HG03064 (cell line): ENCODE measurements around the gene MAP2K7.
A peak's percentile ranks its signal among the peaks of the same experiment; 100 is the strongest.
"Not testable (repeated sequence)": the region's sequence is repeated elsewhere in the genome, so short reads cannot be mapped to it uniquely, and the experiment has no call there.

ENCODE experiments used
- ATAC-seq: cut with Tn5 transposase; IDR thresholded peaks from one replicate; pipeline ENCODE4 v1.9.1; 2021; ENCODE audit warnings: low read depth; ENCODE audit not compliant: unreplicated experiment

Gene MAP2K7

DNA sequence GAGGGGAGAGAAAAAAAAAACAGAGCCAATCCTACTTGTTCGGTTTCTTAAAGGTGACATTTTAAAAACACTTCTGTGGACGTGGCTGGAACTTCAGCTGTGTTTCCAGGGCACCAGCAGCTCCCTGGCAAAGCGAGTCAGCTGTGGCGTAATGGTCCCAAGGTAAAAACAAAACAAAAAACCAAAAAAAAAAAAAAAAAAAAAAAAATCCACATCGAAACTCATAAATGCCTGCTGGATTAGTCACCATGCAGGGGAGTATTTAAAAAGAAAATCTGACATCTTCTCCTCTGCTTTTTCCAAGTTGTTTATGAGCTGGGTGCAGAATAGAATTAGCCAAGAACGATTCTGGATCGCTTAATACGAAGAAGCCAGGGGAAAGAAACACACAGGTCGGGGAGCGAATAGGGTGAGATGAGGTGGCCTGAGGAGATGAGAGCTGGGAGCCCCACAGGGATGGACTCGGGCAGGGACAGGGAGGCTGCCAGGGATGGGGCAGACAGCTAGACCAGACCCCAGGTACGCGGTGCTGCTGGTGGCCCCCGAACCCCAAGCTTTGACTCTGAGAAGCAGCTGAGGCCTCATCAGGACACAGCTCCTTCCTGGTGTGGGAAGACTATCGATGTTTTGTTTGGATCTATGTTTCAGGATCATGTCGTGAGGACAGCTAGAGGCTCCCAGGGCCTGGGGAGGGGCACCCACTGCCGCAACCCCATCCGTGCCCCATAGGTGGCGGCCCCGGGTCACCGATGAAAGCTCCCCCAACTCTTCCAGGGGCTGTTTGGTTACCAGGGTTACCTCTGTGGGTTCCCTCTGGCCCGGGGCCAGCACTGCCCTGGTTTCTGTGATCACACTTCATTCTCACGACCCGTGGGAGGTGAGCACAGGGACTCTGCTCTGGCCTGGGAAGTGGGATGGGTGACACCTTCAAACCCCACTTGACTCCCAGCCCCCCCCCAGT lies 25.3 kb downstream of the MAP2K7 start:
- no peak for ATAC-seq

DNA sequence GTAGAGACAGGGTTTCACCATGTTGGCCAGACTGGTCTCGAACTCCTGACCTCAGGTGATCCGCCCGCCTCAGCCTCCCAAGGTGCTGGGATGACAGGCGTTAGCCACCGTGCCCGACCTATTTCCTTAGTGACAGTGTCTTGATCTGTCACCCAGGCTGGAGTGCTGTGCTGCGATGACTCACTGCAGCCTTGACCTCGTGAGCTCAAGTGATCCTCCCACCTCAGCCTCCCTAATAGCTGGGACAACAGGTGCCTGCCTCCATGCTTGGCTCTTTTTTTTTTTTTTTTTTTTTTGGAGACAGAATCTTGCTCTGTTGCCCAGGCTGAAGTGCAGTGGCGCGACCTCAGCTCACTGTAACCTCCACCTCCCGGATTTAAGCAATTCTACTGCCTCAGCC lies 26.4 kb downstream of the MAP2K7 start:
- not testable (repeated sequence) for ATAC-seq

DNA sequence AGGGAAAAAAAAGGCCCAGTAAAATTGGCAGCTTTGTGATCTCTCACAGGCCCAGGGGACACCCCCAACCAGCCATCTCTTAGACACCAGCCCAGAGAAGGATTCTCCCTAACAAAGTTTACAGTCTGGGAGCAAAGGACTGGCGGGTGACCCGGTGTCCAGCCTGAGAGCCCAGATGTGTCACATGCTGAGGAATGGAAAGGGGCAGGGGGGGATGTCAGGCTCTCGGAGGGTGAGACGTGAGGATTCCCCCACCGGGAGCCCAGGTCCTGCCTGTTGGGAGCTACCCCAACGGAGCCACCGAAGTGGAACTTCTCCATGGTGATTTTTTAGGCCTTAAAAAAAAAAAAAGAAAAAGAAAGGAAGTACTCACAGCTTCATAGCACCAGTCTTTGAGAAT lies 27.1 kb downstream of the MAP2K7 start:
- no peak for ATAC-seq

DNA sequence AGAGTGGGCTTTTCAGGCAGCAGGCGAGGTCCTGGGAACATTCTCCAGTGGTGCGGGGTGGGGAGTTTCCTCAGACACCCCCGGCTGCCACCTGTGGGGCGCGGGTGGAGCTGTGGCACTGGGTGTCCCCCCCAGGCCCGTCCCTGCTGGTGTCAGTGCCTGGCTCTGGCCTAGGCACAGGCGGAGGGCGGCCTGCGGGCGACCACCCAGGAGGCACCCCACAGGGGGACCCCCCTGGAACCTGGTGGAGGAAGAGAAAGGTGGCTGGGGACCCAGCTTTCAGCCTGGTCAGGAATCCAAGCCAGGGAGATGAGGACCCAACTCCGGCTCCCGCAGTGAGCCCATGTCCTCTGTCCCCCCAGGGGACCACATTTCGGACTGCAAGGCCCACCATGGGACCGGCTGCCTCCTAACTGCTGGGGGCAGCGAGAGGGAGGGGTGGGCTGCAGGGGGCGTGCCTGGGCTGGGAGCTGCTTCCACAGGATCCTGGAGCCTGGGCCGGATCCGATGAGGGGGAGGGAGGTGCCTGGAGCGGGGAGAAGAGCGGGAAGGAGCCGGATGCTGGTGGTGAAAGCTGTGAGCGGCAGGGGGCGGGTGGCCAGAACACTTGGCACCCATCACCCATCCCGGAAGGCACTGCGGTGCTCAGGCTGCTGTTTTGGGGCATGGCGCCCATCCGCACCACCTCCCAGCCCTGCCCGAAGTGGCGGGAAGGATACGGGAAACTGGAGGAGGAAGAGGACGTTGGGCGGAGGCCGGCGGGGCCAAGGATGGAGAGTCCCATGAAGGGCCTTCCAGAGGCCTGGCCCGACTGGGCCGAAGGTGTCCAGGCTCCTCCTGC lies 27.8 kb downstream of the MAP2K7 start:
- ATAC-seq = no peak

DNA sequence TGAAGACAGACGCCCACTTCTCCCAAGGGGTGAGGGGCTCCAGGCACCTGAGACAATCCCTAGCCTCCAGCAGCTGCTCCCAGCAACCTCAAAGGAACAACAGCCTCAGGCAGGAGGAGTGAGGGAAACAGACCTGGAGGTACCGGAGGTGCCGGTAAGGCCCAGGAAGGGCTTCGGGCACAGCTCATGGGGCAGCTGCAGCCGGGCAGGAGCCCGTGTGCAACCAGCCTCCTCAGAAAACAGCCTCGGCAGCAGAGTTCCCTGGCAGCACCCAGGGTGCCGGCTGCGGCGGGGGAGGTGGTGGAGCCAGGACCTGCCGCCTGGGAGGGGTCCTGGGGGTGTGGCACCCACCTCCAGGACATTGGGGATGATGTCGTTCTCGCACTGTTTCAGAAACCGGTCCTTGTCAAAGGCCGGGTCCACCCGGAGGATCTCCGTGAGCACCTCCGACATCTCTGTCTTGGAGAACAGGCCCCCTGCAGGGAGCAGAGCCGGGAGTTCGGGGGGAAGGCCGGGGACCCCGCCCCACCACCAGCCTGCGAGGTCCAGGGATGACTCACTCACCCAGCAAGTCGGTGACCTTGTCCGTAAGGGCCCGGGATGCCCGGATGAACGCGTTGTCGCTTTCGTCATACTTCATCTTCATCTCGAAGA lies 28.7 kb downstream of the MAP2K7 start:
- no peak for ATAC-seq

DNA sequence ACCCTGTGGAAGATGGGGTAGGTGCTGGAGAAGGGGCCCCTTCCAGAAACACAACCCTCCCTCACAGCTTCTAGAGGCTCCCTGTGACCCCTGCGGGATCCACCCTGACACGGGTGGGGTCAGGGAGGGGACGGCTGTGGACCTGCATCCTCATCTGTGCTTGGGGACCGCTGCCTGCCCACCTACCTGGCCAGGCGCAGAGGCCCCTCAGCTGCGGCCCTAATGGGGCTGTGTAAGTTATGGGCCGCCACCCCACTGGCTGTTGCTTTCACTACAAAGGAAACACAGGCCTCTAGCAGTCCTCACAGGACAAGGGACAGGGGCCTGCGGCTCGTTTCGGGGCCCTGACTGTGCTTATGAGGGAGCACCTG lies 29.2 kb downstream of the MAP2K7 start:
- ATAC-seq = no peak

DNA sequence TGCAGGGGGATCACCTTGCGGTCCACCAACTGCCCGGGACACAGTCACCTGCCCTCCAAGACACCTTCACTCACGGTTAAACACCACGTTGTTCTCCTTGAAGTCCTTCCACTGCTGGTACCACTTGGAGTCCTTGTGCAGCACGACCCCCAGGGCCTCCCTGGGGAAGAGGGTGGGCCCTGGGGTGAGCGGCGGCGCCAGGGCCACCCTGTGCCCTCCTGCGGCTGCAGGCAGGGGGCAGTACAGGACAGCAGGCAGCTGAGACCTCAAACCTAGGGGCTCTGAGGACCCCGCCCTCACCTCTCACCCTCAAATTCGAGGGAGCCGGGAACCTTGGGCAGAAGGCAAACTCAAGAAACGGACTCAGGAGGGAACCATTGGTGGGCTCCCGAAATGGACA lies 29.7 kb downstream of the MAP2K7 start:
- no peak for ATAC-seq

DNA sequence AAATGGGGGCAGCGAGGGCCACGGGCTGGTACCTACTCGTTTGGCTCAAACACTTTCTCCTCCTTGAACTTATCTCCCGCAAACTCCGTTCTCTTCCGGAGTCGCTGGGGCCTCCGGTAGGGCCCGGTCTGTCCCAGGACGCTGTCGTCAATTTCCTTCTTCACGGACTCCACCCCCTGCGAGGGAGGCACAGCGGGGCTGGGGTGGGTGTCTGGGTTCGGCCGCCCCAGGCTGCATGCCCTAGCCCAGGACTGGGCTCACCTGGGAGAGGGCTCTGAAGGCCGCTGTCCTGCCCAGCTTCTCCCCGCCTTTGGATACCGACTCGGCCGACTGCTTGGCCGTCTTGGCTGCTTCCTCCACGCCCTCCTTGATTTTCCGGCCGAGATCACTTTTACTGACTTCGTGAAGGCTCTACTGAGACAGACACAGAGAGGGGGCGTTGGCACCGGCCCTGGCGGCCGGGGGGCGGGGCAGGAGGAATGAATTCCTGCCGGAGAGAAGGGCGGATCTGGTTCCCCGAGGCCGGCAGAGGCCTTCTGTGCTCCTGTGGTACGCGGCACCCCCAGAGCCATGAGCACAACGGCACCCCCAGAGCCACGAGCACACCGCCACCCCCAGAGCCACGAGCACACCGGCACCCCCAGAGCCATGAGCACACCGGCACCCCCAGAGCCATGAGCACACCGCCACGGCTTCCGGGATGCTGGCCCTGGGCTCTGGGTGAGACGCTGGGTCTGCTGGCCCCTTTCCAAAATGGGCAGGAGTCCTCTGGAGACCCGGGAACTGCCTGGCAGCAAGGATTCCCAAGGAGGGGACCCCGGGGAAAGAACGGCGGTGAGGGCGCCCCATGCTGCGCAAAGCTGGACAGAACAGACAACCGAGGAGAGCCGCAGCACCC lies 30.4 kb downstream of the MAP2K7 start:
- no peak for ATAC-seq

DNA sequence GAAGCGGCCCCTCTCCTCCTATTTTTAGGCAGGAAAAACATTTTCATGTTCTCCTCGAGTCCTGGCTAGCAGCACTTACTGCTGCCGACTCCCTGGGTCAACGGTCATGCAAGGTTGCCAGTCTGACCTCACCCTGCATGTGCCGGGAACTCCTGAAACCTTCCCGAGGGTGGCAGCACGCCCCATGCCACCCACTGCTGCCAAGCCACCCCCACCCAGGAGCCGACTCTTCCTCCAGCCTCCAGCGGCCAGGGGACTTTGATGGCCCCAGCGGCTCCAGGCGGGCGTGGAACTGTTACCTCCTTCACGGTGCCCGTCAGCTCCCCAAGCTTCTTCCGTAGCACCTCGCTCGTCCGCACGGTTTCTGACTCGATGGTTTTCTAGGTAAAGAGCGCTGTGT lies 31.1 kb downstream of the MAP2K7 start:
- ATAC-seq = no peak

DNA sequence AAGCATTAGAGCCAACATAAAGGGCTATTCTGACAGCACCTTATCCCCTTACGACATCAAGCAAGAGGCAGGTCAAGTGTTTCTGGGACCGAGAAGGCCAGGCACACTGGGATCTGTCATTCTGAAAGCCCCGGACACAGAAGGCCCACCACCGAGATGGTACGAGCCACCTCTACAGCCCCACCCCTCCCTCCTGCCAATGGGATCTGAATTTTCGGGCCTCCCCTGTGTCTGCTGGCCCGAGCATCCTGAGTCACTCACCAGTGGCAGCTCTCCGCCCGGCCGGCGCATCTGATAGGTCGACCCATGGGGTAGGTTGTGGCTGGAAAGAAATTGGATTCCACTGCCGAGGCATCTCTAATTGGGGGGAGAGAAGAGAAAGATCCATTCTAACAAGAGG lies 37.2 kb downstream of the MAP2K7 start:
- no peak for ATAC-seq

DNA sequence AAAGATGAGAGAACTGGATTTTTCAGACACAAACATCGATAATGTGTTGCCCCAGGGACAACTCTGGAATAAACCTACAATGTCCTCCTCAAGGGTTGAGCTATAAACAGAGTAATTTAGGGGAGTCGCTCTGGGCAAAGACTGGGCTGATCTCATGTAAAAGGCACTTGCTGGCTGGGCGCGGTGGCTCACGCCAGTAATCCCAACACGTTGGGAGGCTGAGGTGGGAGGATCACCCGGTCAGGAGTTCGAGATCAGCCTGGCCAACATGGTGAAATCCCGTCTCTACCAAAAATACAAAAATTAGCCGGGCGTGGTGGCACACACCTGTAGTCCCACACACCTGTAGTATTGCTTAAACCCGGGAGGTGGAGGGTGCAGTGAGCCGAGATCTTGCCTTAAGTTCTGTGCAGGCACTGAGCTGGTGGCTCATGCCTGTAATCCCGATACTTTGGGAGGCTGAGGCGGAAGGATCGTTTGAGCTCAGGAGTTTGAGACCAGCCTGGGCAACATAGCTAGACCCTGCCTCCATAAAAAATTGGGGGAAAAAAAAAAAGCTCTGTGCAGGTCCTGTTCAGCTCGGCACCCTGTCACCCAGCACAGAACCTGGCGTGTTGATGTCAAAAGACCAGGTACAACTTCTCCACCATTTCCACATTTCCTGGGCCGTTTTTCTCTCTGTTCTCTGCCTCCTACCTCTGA lies 38.4 kb downstream of the MAP2K7 start:
- no peak for ATAC-seq

DNA sequence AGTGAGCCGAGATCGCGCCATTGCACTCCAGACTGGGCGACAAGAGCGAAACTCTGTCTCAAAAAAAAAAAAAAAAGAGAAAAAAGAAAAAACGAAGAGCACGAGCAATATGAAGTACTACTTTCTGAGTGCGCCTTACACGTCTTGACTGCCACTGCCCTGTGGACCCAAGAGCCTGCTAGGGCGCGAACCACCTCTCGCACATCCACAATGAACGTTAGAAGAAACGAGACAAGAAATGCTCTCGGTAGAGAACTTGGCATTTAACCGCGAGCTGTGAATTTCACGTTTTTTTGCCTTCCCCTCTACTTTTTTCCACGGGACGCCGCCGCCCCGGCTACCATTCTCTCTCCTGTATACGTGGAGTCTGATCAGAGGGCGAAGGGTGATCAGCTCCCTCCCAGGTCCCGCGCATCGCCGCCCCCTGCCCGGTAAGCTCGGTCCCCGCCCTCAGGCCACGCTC lies 39.3 kb downstream of the MAP2K7 start:
- ATAC-seq = no peak

DNA sequence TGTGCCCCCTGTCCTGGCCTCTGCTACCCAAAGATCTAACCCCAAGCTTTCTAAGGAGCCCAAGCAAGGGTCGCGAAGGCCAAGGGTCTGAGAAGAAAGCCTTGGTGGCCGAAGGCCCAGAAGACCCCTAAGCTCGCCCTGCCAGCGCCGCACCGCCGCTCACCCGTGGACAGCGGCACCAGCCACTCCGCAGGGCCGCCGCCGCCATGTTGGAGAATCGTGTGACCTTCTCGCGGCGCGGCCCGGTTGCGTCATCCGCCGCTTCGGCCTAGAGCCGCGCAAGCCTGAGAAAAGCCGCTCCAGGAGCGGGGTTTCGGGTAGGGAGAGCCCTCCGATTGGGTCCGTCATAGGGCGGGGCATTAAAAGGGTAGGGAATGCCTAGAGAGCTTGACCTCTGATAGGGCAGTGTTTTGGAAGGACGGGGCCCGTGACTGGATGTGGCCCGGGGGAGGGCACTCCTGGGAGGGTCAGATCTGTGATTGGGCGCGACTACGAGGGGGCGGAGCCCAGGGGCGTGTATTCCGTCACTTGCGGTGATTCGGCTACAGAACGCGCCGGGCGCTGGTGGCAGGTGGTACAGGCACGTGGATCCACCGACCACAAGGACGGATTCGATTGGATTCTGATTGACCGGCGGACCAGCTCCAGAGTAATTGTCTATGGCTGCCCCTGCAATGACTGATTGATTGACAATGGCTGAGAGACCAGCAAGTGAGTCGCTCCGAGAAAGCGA lies 39.9 kb downstream of the MAP2K7 start, which contains the start of gene TIMM44:
TSS of gene TIMM44 (minus strand) at position 223 of the 733 bp plus-strand sequence. CDS start at position 208, 15 bp downstream.
- peak; percentile 93 for ATAC-seq

DNA sequence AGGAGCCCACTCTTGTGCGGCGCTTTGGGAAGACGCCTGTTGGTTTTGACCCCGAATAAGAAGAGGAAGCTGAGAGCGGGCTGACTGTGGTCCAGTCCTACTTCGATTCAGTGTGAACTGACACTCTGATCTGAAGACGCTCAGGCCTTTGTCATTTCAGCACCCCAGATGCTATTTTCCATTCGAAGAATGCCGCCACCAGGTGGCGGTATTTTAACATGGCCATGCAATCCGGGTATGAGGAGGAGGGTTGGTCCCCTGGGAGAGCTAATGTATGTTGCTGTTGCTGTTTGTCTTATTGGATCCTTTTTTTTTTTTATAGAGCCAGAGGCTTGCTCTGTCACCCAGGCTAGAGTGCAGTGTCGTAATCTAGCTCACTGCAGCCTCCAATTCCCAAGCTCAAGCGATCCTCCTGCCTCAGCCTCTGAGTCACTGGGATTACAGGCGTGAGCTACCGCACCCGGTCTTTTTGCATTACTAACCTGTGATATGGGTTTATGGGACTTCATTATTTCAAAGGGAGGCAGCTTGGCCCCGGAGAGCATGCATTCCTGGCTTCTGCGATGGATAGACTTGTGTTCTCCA lies 40.6 kb downstream of the MAP2K7 start:
- peak; percentile 34 for ATAC-seq

DNA sequence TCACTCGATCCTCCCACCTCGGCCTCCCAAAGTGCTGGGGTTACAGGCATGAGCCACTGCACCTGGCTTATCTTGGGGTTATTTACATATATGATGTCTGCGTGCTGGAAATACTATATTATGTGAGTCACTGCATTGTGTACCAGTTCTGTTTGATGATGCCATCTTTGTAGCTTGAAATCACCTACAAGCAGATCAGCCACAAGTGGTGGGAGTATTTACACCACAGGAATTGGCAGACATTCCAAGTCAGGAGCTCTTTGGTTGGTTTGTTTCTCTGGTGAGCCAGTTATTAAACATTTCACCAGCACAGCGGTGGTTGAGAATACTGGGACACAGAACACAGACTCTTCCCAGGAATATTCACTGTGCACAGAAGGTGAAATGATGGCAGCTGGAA lies 44.3 kb downstream of the MAP2K7 start:
- no peak for ATAC-seq

DNA sequence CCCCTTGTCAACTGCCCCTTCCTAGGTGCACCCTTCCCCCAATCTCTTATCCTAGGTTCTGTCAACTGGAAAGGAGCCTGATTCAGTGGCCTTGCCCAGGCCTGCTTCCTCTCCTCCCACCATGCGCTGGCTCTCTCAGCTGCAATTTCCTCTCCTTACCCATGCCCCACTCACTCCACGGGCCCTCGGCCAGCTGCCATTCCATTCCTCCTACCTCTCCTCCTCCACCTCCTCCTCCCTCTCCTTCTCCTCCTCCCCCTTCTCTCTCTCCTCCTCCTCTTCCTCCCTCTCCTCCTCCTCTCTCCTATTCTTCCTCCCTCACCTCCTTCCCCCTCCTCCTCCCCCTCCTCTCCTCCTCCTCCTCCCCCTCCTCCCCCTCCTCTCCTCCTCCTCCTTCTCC lies 49.4 kb downstream of the MAP2K7 start:
- ATAC-seq = no peak

DNA sequence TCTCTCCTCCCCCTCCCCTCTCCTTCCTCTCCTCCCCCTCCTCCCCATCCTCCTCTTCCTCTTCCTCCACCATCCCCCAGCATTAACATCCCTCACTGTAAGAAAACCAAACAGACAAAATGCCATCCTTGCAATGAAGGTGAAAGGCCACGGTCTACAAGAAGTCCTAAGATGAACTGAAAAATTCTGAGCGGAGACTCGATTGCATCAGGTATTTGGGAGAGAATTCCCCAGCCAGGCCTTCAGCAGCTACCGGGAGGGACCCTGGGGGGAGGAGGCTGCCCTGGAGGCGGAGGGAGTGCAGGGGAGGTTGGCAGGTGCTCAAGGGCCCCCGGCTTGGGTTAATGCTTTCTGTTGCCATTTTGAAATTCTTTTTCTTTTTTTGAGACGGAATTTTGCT lies 49.9 kb downstream of the MAP2K7 start:
- no peak for ATAC-seq

DNA sequence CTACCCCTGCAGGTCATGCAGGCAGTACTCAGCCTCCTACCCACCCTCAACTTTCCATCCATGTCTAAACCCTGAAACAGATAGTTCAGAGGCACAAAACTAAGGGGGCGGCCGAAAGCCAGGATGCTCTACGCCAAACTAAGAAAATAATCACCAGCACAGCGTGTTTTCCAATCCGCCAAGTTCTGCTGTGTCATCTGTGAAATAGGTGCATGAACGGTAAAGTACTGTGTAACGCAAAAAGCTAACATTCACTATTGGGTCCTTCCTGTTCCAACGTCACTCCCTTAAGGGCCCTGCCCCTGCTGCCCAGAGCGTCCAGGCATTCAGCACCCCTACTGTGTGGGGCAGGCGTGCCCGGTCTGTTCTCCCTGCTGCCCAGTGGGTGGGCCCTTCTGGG lies 52.0 kb downstream of the MAP2K7 start:
- no peak for ATAC-seq
